GM19239 (cell line): ENCODE measurements around the gene SLC45A3.
"Not testable (repeated sequence)": the region's sequence is repeated elsewhere in the genome, so short reads cannot be mapped to it uniquely, and the experiment has no call there.

Experiments
- DNase-seq: peaks from one replicate; pipeline ENCODE4 v3.0.0; 2011; ENCODE audit warnings: low spot score; ENCODE audit not compliant: insufficient read length
- FAIRE-seq: peaks from 2 replicates; lab custom pipeline; 2011; peaks lifted over from hg19 to GRCh38; lab: Jason Lieb, UNC

Gene SLC45A3

GRCh38 chr1:205680073-205680851, at the start of gene SLC45A3:
Gene SLC45A3, minus strand, starts transcription at chr1:205680509. Its CDS starts 15,853 bp downstream, at chr1:205664656.
- FAIRE-seq (no peak), DNase-seq (no peak)

- DNase-seq: no peak
- no peak for FAIRE-seq
These were observed 46.4 kb upstream of the SLC45A3 start for GRCh38 chr1:205726619-205727125.

- DNase-seq: no peak
- FAIRE-seq: no peak
These were observed 45.2 kb upstream of the SLC45A3 start for GRCh38 chr1:205725514-205725913.

- not testable (repeated sequence) for DNase-seq, FAIRE-seq
These were observed 40.4 kb upstream of the SLC45A3 start for GRCh38 chr1:205720740-205721139.

- FAIRE-seq: peak; percentile 74
- DNase-seq: no peak
These were observed 39.5 kb upstream of the SLC45A3 start for GRCh38 chr1:205719762-205720161.

- FAIRE-seq (no peak), DNase-seq (no peak)
These were observed 38.7 kb upstream of the SLC45A3 start for GRCh38 chr1:205719015-205719414.

GRCh38 chr1:205716371-205717132, 36.2 kb upstream of the SLC45A3 start:
- DNase-seq (no peak), FAIRE-seq (no peak)

- DNase-seq: no peak
- no peak for FAIRE-seq
These were observed 35.3 kb upstream of the SLC45A3 start for GRCh38 chr1:205715628-205716027.

GRCh38 chr1:205714906-205715246, 34.6 kb upstream of the SLC45A3 start:
- FAIRE-seq (no peak), DNase-seq (no peak)

GRCh38 chr1:205714190-205714905, 34.0 kb upstream of the SLC45A3 start:
- no peak for DNase-seq
- FAIRE-seq: no peak

GRCh38 chr1:205711105-205712048, 31.1 kb upstream of the SLC45A3 start:
- FAIRE-seq: peak; percentile 78
- peak; percentile 35 for DNase-seq

- DNase-seq (no peak), FAIRE-seq (no peak)
These were observed 30.1 kb upstream of the SLC45A3 start for GRCh38 chr1:205710201-205711062.

- FAIRE-seq (no peak), DNase-seq (no peak)
These were observed 29.3 kb upstream of the SLC45A3 start for GRCh38 chr1:205709640-205710039.

- FAIRE-seq: no peak
- no peak for DNase-seq
These were observed 28.7 kb upstream of the SLC45A3 start for GRCh38 chr1:205709059-205709398.

- DNase-seq (no peak), FAIRE-seq (no peak)
These were observed 26.5 kb upstream of the SLC45A3 start for GRCh38 chr1:205706601-205707502.

- FAIRE-seq (no peak), DNase-seq (no peak)
These were observed 24.6 kb upstream of the SLC45A3 start for GRCh38 chr1:205704903-205705302.

- FAIRE-seq (no peak), DNase-seq (no peak)
These were observed 22.8 kb upstream of the SLC45A3 start for GRCh38 chr1:205703072-205703471.

- FAIRE-seq (no peak), DNase-seq (no peak)
These were observed 21.6 kb upstream of the SLC45A3 start for GRCh38 chr1:205701891-205702290.
